HPDE6-E6E7 (cell line): ENCODE measurements around the gene KCNIP4.

Experiments
- DNase-seq: peaks from one replicate; pipeline ENCODE4 v3.0.0; 2011; ENCODE audit warnings: missing footprints; ENCODE audit errors: extremely low spot score

The KCNIP4 gene

GRCh38 chr4:21848021-21848420, 100.6 kb downstream of the KCNIP4 start:
- DNase-seq: no peak

DNA sequence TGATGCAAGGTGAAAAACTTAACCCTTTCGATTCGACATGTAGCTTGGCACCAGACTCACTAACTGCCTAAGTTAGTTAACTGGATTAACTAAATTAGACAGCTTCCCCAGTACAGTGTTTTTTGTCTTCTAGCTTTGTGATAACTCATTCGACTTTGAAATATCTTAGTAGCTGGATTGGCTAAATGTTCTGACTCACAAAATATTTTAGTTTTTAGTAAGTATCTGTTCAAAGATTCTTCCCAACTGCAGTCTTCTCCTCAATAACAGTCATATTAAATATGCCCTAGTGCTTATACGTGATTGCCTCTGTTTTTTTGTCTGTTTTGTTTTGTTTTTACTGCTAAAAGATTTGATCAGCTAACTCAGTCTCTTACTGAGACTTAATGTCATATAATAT, 102.9 kb downstream of the KCNIP4 start:
- DNase-seq: no peak

DNA sequence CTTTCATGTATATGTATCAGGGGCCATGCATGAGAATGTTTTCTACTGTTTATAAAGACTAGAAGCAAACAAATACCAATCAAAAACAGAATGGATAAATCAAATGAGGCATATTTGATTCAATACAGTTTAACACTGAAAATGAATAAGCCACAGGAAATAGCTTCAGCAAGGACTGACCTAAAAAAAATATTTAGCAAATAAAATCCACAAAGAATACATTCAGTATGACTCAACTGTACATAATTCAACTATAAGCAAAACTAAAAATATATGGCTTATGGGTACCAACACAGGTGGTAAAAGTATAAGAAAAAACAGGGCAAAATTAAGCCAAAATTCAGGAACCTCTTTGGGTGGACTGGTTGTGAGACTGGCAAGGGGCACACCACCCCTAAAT, 112.9 kb downstream of the KCNIP4 start:
- no peak for DNase-seq

GRCh38 chr4:21830272-21830671, 118.3 kb downstream of the KCNIP4 start:
- DNase-seq: no peak

- no peak for DNase-seq
These were observed 121.0 kb downstream of the KCNIP4 start for GRCh38 chr4:21827575-21827974.

- DNase-seq: no peak
These were observed 122.5 kb downstream of the KCNIP4 start for GRCh38 chr4:21826071-21826470.

- no peak for DNase-seq
These were observed 129.5 kb downstream of the KCNIP4 start for GRCh38 chr4:21819086-21819485.

DNA sequence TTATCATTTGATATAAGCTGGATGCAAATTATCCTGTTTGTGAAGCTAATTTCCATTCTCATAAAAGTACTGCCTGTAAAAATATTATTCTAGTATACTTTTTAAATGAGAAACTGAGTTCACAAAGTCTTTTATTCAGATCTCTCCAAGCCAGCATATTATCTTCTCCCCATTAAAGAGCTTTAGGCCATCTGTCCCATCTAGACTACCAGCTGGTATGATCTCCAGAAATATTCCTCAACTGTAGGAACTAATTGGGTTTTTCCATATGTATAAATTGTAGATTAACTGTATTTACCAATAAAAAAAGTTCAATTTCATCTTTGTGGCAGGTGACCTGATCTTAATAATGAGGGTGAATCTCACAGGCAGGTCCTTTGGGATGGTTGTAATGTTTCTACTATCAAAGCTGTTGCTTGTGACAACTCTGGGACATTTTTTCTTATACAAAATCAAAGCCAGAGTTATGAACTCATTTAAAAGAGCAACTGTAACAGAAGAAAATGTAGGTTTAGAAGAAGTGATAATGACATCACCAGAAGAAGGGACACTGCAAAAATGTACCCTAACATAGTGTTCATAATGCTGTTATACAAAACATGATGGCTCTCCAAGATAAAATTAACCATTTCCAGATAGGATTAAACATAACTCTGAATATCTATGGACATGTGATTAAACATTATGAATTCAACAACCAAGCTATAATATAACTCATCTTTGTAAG, 132.8 kb downstream of the KCNIP4 start:
- DNase-seq: no peak

- DNase-seq: no peak
These were observed 137.0 kb downstream of the KCNIP4 start for GRCh38 chr4:21811565-21811964.

DNA sequence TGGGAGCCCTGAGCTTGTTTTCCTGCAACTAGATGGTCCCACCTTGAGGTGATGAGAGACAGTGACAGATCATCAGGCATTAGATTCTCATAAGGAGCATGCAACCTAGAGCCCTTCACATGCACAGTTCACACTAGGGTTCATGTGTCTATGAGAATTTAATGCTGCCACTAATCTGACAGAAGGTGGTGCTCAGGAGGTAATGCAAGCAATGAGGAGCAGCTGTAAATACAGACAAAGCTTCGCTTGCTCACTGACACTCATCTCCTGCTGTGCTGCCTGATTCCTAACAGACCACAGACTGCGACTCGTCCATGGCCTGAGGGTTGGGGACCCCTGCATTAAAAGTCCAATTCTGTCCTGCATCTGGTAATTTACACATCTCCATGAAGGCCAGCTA, 141.6 kb downstream of the KCNIP4 start:
- no peak for DNase-seq

- peak; percentile 2 for DNase-seq
These were observed 146.2 kb downstream of the KCNIP4 start for GRCh38 chr4:21802406-21802805.

- no peak for DNase-seq
These were observed 146.7 kb downstream of the KCNIP4 start for GRCh38 chr4:21801661-21802385.

- no peak for DNase-seq
These were observed 153.5 kb downstream of the KCNIP4 start for GRCh38 chr4:21795091-21795490.

DNA sequence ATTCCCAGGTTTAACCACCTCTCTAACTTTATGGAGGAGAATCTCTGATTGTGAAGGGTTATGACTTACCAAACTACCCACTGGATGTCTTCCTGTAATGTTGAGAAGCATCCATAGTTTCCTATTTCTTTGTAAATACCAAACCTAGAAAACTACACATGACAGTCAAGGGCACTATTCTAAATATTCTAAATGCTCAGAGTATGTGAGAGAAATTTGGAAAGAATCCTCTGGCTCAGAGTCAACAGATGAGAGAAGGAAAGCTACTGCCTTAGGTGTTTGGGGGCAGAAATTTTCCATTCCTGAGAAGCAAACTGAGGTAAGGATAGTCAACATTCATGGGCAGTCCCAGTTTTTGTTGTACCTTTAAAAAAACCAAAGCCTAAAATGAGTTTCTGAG, 155.8 kb downstream of the KCNIP4 start:
- DNase-seq: no peak

DNA sequence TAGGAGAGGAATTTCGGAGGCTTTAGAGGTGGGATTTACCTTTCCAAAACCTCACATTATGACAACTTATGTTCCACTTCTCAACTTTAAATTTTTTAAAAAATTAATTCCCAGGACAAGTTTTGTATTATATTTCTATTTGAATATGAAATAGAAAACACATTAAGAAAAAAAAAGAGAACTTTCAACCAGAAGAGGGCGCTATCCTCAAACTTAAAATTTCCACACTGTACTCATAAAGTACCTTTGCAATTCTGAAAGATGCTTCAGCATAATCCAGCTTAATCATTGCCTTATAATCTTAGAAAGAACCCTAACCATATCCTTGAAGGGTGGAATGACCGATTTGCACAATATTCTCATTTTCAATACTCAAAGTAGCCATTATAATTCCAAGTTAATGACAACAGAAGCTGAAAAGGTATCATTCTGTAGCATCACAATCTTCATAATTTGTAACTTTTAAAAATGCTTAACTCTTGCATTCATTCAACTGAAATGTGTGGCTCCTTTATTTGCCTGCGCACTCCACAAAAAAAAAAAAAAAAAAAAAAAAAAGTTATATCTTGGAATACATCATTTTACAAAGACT, 158.0 kb downstream of the KCNIP4 start:
- DNase-seq: no peak

- DNase-seq: no peak
These were observed 168.4 kb downstream of the KCNIP4 start for GRCh38 chr4:21780148-21780547.

DNA sequence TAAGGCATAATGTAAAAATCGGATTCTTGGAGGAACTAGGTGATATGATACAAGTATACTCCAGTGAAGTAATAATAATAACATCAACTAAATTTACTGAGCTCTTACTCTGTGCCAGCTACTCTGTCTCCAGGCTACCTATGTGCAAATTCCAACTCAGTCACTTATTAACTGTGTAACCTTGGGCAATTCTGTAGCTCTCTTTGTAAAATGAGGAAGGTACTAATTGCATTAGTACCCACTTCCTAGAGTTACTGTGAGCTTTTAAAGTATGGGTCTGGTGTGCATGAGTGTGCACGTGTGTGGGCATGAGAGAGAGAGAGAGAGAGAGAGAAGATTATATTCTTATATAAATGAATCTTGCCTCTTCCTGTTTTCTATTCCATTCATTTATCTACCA, 169.9 kb downstream of the KCNIP4 start:
- no peak for DNase-seq

DNA sequence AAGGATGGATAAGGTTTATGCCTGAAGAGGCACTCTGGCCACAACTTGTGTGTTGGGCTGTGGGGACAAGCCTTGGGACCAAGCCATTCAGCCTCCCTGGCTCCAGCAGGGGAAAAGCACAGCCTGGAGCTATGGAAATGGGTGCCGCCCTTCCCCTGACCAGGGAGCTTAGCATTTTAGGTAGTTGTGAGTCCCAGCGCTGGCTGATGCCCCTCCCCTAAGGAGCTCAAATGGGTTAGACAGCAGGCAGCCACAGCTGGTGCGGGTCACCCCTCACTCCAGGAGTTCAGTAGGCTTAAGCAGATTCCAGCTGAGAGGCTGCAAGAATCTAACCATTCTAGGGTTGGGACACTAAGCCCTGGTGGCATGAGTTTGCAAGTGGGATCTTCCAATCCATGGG, 172.9 kb downstream of the KCNIP4 start:
- no peak for DNase-seq

GRCh38 chr4:21769404-21770147, 179.0 kb downstream of the KCNIP4 start:
- DNase-seq: no peak

DNA sequence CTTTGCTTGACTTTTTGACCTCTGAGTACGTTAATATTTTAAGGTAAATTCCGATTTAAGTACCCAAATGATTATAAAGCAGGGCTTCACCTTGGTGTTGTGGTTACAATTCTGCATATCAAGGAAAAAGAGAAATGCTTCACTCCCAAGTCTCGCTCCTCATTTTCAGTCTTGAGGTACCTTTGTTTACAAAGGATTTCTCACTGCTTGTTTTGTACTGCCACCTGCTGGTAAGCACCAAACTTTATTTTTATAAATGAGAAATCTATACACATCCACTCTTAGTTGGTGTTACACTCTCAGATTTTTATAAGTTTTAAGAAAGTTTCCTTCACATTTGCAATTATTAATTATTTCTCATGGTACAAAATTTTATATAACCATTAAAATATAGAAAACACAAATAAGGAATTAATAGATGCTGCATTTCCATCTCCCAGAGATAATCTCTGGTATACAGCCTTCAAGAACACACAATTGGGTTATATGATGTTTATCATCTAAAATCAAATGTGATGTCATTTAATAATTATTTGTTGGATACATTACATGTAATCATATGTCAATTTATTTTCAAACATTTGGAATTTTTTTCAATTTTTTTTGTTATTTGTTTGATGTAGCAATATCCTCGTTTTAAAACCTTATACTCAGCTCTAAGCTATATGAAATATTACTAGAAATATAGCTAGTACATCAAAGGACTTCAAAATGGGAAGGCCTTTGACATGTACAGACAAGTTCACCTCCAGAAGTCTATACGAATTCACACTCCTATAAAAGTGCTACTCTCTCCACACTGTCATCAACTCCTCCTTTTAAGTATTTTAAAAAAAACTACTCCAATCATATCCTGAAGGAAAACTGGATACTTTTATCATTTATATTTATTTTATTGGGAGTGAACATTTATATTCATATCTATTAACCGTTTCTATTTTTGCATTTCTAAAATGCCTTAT, 179.9 kb downstream of the KCNIP4 start:
- no peak for DNase-seq

GRCh38 chr4:21765810-21766407, 182.7 kb downstream of the KCNIP4 start:
- DNase-seq: no peak
